WERI-Rb-1 (cell line): ENCODE data around the gene HOOK2.

Experiments used
- DNase-seq: peaks from one replicate; pipeline ENCODE4 v3.0.0-alpha.2; 2020
- H3K27ac ChIP-seq: fragments of 250-450 bp; sonication (Bioruptor Pico); 2 replicates; pipeline ENCODE4 v1.5.1; 2020; ENCODE audit warnings: mild to moderate bottlenecking, moderate library complexity
- H3K27me3 ChIP-seq: fragments of 250-450 bp; sonication (Bioruptor Pico); 2 replicates; pipeline ENCODE4 v1.5.1; 2021; ENCODE audit warnings: mild to moderate bottlenecking, low read depth, moderate library complexity; ENCODE audit not compliant: insufficient read depth, severe bottlenecking
- H3K36me3 ChIP-seq: fragments of 250-450 bp; sonication (Bioruptor Pico); 2 replicates; pipeline ENCODE4 v1.5.1; 2020; ENCODE audit warnings: mild to moderate bottlenecking, moderate library complexity
- H3K4me3 ChIP-seq: 2 replicates; pipeline ENCODE4 v1.5.1; 2011; ENCODE audit warnings: low read depth, mild to moderate bottlenecking, control low read depth, low read length
- H3K9me3 ChIP-seq: fragments of 250-450 bp; sonication (Bioruptor Pico); 2 replicates; pipeline ENCODE4 v1.5.1; 2021; ENCODE audit warnings: mild to moderate bottlenecking, moderate library complexity; ENCODE audit not compliant: severe bottlenecking
- TF ChIP-seq, protein P1 (sequence below): IDR thresholded peaks from 2 replicates; pipeline ENCODE4 v1.5.1; 2011; ENCODE audit warnings: low read depth, mild to moderate bottlenecking, control low read depth, inconsistent platforms, low read length

HOOK2 gene

DNA sequence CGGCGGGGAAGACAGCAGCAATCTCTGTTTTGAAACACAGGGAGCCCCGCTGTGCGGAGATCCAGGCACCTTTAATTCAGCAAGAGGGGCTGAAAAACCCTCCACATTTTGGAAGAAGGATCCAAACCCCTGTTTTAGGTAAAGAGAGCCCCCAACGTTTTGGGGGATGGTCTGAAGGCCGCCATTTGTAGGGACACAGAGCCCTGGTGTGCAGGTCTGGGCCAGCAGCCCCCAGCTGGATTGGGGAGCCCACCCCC lies 3.5 kb upstream of the HOOK2 start:
- Histone ChIP-seq H3K4me3 (peak overlapping the region; percentile 64; the same call in 1 of the 2 replicates), H3K9me3 (no peaks in the 10 kb centered on the region)

DNA sequence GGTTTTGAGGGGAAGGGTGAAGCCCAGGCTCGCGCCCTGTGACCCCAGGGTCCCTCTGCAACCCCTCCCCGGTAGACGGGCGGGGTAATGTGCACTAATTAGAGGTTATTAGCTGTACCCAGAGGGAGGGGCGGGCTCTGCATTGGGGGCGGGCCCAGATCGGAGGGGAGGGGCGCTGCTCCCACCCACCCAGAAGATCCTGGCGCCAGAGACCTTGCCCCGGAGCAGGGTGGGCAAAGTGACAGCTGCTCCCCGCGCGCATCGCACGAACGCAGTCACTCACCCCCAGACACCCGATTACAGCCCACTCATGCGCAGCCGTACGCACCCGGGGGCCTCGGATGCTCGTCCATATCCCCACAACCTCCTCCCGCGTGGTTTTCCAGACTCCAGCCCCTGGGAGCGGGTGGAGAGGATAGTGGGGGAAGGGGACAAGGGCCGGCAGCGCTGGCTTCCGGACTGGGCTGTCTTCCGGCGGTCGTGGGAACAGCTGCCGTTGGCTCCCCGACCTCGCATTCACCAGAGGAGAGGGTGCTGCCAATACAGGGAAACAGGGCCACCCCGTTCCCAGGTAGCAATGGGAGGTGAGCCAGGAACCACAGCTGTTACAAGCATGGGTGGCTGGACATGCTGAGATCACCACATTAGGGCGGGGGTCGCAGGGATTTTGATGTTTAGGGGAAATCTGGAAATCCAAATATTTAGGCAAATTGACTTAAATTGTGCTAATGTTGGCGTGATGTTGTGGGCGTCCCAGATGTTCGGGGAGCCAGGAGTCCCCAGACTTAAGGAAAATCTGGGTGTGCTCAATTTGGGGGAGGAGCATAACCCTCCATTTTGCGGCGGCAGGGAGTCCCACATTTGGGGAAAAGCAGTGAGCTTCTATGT lies 2.9 kb upstream of the HOOK2 start:
- Histone ChIP-seq H3K27ac (peak overlapping the region; percentile 84), H3K36me3 (peaks cover 8% of the 10 kb centered on the region), H3K4me3 (peak overlapping the region; percentile 64), H3K27me3 (no peaks in the 10 kb centered on the region), H3K9me3 (no peaks in the 10 kb centered on the region)
- peak; percentile 81 for DNase-seq
- TF ChIP-seq, protein P1, sequence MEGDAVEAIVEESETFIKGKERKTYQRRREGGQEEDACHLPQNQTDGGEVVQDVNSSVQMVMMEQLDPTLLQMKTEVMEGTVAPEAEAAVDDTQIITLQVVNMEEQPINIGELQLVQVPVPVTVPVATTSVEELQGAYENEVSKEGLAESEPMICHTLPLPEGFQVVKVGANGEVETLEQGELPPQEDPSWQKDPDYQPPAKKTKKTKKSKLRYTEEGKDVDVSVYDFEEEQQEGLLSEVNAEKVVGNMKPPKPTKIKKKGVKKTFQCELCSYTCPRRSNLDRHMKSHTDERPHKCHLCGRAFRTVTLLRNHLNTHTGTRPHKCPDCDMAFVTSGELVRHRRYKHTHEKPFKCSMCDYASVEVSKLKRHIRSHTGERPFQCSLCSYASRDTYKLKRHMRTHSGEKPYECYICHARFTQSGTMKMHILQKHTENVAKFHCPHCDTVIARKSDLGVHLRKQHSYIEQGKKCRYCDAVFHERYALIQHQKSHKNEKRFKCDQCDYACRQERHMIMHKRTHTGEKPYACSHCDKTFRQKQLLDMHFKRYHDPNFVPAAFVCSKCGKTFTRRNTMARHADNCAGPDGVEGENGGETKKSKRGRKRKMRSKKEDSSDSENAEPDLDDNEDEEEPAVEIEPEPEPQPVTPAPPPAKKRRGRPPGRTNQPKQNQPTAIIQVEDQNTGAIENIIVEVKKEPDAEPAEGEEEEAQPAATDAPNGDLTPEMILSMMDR = no peak

More for the DNA sequence above, 3.5 kb upstream of the HOOK2 start:
- Histone ChIP-seq H3K36me3 (peaks cover 7% of the 10 kb centered on the region), H3K27ac (peak overlapping the region; percentile 84), H3K27me3 (no peaks in the 10 kb centered on the region)
- DNase-seq = no peak
- TF ChIP-seq, protein P1 = no peak

DNA sequence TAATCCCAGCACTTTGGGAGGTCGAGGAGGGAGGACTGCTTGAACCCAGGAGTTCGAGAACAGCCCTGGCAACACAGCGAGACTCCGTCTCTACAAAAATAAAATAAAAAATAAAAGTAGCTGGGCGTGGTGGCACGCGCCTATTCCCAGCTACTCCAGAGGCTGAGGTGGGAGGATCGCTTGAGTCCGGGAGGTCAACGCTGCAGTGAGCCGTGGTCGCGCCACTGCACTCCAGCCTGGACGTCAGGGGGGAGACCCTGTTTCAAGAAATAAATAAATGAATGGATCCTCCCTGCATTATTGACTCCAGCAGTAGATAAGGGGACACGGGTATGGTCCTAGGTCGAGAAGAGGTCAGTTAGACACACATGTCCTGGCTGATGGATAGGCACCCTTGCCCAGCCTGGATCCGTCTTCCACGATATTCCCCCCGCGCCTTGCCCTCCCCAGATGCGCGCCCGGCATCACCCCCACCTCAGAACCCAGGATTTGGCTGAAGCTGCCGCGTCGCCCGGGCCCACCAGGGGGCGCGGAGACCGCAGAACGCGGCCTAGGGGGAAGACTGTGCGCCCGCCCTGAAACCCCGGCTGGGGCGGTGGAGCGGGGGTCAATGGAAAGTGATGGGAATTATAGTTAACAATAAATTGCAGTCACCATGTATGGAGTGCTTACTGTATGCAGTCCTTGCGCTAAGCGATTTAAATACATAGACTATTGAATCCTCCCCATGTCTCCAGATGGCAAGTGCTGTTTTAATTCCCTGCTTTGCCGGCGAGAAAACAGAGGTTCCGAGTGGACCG lies 2.1 kb upstream of the HOOK2 start:
- H3K36me3 ChIP-seq = peaks cover 8% of the 10 kb centered on the region
- DNase-seq = peak; percentile 86
- H3K27ac ChIP-seq = peak overlapping the region; percentile 84
- TF ChIP-seq, protein P1 = peak; percentile 80
- no peaks in the 10 kb centered on the region for H3K27me3 ChIP-seq
- no peaks in the 10 kb centered on the region for H3K9me3 ChIP-seq
- H3K4me3 ChIP-seq = peak overlapping the region; percentile 64

DNA sequence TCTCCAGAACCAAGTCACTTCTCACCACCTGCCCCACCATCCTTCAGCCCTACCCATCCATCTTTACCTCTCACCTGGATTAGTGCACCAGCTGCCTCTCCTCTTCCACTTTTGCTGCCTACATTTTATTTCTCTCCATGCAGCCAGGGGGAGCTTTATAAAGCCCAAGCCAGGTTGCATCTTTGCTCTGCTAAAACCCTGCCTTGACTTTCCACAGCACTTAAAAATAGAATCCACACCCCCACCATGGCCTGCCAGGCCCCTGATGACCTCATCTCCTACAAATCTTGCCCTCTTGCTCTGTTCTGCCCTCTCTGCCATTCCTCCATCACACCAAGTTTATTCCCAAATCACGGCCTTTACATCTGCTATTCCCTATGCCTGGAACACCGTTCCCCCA lies 1.8 kb downstream of the HOOK2 start:
- DNase-seq = peak; percentile 66
- Histone ChIP-seq H3K9me3 (no peaks in the 10 kb centered on the region), H3K36me3 (peaks cover 14% of the 10 kb centered on the region), H3K27ac (peak overlapping the region; percentile 16; the same call in 1 of the 2 replicates), H3K4me3 (no peak overlapping the region), H3K27me3 (no peaks in the 10 kb centered on the region)
- TF ChIP-seq, protein P1 = peak; percentile 52

DNA sequence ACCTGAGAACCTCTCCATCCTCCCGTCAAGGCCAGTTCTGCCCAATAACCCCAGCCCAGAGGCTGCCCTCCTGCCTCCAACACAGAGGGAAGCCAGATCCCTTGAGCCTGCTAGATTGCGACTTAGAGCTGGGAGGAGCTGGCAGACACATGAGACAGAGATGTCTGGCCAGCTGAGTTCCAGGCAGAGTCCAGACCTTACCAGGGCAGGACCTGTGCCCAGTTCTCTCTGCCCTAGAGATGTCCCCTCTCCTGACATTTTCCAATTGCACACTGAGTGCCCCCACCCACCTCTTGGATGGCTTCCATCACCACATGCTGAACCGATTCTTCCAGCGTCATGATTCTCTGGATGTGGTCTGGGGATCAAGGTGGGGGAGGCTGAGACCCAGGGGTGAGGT lies 3.0 kb downstream of the HOOK2 start:
- Histone ChIP-seq H3K36me3 (peaks cover 19% of the 10 kb centered on the region), H3K27me3 (no peaks in the 10 kb centered on the region), H3K9me3 (no peaks in the 10 kb centered on the region), H3K4me3 (no peak overlapping the region), H3K27ac (no peak overlapping the region)
- no peak for DNase-seq
- TF ChIP-seq, protein P1 = no peak
